ENCODE measurements around the gene ROBO1.

GRCh38 chr3:79769229-79769628 lies 1.4 kb upstream of the ROBO1 start:
- no peak for TF ChIP-seq EZH2 (IDR thresholded peaks at IDR 0.05; ENCODE audit: insufficient read depth, poor library complexity, severe bottlenecking)
- no peak for TF ChIP-seq EZH2phosphoT487 (IDR thresholded peaks at IDR 0.05; ENCODE audit: insufficient read depth, low read depth)
